Measurements from ENCODE around the gene CAMKV.
"Not testable (repeated sequence)": the region's sequence is repeated elsewhere in the genome, so short reads cannot be mapped to it uniquely, and the experiment has no call there.

CAMKV gene, protein sequence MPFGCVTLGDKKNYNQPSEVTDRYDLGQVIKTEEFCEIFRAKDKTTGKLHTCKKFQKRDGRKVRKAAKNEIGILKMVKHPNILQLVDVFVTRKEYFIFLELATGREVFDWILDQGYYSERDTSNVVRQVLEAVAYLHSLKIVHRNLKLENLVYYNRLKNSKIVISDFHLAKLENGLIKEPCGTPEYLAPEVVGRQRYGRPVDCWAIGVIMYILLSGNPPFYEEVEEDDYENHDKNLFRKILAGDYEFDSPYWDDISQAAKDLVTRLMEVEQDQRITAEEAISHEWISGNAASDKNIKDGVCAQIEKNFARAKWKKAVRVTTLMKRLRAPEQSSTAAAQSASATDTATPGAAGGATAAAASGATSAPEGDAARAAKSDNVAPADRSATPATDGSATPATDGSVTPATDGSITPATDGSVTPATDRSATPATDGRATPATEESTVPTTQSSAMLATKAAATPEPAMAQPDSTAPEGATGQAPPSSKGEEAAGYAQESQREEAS

DNA sequence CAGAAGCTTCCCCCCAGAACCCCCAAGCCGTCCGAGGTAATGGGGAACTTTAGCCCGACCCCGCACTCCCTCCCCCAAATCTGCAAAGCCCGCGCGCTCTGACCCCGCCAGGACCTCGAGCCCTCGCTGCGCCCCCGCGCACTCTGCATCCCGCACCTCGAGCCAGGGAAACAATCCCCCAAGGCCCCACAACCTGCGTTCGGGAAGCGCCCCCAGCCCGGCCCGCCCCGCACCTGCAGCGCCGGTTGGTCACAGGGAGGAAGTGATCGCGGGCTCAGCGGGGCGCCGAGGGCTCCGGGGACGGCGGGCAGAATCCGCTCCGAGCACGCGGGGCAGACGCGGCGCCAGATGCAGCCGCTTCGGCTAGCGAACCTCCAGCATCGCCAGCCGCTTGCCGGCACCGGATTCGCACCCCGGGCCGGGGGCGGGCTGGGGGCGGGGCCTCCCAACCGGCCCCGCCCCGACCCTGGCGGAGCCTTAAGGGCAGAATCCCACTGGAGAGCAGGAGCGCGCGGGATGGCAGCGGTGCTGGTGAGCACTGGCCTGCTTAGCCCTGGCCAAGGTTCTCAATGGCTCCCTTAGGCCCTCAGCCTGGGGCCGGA is at the start of gene CAMKV:
TSS of gene CAMKV (minus strand) at position 382 of the 602 bp plus-strand sequence. CDS start 7,518 bp downstream, outside the sequence.
- no peak for DNase-seq (ENCODE audit: low read depth in 3 of 3)

DNA sequence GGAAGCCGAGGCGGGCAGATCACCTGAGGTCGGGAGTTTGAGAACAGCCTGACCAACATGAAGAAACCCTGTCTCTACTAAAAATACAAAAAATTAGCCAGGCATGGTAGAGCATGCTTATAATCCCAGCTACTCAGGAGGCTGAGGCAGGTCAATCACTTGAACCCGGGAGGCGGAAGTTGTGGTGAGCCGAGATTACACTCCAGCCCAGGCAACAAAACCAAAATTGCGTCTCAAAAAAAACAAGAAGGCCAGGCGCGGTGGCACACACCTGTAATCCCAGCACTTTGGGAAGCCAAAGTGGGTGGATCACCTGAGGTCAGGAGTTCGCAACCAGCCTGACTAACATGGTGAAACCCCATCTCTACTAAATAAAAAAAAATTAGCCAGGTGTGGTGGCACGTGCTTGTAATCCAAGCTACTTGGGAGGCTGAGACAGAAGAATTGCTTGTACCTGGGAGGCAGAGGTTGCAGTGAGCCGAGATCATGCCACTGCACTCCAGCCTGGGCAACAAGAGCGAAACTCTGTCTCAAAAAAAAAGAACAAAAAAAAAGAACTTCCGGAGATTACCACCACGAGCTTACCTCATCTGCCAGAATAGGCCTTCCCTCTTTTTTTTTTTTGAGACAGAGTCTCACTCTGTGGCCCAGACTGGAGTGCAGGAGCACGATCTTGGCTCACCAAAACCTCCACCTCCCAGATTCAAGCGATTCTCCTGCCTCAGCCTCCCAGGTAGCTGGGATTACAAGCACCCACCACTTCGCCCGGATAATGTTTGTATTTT is 48.3 kb upstream of the CAMKV start:
- not testable (repeated sequence) for DNase-seq (ENCODE audit: low read depth in 3 of 3)

DNA sequence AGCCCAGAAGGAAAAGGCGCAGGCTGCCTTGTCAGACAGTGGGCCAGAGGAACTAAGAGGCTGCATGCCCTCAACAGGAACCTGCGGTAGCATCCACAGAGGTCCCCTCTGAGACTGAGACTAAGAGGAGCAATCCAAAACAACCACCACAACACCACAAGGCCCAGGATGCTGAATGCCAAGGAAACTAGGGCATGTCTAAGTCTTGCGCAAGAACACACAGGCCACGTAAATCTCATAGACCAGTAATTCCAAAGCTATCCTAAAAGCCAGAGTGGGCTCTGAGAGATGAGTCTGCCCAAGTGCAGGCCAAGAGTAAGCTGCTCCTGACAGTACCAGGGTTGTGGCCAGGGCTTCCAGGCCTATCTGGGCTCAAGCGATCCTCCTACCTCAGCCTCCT is 47.0 kb upstream of the CAMKV start:
- no peak for DNase-seq (ENCODE audit: low read depth in 3 of 3)

DNA sequence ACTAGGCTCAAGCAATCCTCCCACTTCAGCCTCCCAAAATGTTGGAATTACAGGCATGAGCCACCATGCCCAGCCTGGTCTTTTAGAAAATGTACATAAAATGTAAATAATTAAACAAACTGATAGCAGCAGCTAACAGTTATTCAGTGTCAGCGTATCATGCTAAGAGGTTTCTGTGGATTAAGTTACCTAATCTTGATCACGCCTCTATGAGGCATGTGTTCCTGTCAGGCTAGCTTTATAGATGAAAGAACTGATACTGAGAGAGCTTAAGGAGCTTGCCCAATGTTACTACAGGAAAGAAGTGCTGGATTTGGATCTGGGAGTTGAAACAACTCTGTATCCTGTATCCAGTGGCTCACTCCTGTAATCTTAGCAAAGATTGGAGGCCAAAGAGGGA is 45.2 kb upstream of the CAMKV start:
- DNase-seq (ENCODE audit: low read depth in 3 of 3), result no peak

DNA sequence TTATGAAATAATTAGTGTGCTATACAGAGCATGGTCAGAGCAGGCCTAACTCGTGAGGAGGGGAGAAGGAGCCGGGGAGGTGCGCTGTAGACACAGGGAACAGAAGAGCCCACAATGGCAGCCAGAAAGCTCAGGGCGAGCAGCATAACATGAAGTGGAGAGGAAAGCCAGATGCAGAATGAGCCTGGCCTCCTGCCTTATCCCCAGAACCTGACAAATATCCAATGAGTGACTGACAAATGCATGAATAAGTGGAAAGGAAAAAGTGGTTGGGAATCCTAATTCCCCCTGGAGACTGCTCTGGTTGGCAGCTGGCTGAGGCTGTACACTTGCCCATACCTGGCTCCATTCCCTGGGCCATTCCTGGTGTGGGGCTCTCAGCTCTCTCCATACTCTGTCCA is 43.2 kb upstream of the CAMKV start:
- no peak for DNase-seq (ENCODE audit: low read depth in 3 of 3)

DNA sequence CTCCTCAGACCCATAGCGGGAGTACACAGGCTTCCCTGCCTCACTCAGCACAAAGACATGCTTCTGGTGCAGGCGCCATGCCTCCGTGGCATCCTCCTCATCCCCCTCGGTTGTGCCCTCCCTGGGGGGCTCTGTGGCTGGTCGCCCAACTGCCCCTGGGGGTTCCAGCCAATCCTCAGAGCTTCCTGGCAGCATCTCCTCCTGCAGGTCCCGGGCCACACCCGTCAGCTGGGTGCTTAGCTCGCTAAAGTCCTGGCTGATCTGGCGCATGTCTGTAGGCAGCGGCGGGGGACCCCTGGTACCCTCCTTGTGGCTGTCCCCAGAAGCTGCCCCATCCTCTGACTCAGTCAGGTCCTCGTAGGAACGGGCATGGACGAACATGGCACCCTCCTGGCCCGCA is 41.9 kb upstream of the CAMKV start:
- no peak for DNase-seq (ENCODE audit: low read depth in 3 of 3)

DNA sequence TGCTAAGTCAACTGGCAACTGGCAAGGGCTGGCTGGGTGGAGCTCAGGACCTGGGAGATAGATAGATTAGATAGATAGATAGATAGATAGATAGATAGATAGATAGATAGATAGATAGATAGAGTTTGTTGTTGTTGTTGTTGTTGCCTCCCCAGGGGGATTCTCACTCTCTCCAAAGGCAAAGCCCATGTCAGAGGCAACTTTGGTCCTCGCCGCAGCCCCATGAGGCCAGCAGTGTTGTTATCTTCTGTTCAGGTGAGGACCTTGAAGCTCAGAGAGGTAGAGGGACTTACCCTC is 41.4 kb upstream of the CAMKV start:
- no peak for DNase-seq (ENCODE audit: low read depth in 3 of 3)

DNA sequence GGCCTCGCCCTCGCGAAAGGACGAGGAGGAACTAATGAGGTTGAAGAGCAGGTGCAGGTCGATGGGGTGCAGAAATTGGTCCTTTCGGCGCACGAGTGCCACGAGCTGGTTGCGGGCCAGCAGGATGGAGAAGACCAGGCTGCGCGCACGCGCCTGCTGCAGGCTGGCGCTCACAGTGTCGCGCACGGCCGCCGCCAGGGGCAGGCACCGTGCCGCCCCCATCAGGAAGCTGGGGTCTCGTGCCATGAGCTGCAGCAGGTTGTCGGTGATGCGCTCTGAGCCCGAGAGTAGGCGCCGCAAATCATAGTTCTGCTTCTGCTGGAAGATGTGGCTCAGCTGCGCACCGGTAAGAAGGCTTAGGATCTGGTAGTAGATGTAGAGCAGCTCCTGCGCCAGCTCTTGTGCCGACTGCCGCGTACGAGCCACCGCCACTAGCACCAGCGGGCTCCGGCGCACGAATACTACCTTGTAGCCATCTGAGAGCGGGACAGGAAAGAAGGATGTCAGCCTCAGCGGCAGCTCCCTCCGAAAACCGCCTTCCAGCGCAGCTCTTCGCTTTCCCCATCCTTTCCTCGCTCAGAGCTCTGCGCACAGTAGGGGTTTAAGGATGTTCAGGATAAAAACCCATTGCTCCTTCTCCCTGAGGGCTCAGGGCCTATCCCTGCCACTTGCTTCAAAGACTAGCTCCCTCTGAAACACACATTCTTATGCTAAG is 40.9 kb upstream of the CAMKV start:
- DNase-seq (ENCODE audit: low read depth in 3 of 3), result no peak

DNA sequence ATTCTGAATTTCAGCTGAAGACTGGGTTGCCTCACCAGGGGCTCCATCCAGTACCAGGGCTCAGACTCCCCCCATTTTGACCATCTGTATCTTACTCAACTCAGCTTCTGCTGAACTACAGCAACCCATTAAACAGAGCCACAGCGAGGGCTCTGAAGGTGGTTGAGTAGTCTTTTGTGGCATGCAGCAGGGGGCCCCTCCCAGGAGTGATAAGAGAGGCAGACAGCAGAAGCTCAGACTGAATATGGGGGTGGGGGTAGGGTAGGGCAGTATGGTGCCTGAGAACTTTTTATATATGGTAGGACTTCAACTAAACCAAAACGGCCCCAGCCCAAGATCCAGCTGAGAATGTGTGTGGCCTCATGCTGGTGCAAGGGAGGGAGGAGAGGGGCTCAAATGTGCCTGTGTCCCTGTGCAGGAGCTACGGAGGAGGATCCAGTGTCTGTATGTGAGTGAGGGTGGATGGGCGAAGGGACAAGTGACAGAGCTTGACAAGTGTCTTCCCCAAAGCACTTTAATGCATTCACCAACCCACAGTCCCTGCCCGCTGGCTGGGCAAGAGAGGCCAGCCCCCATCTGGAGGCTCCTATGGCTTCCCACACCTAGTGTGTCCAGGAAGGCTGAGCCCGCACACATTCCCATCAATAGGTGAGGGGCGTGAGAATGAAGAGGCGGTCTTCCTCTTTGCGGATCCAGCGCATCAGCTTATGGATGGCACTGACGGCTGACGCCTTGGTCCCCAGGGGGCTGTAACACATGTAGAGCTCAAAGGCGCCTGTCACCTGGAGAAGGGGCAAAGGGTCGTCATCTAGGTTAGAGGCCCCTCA is 38.9 kb upstream of the CAMKV start:
- DNase-seq (ENCODE audit: low read depth in 3 of 3), result no peak

DNA sequence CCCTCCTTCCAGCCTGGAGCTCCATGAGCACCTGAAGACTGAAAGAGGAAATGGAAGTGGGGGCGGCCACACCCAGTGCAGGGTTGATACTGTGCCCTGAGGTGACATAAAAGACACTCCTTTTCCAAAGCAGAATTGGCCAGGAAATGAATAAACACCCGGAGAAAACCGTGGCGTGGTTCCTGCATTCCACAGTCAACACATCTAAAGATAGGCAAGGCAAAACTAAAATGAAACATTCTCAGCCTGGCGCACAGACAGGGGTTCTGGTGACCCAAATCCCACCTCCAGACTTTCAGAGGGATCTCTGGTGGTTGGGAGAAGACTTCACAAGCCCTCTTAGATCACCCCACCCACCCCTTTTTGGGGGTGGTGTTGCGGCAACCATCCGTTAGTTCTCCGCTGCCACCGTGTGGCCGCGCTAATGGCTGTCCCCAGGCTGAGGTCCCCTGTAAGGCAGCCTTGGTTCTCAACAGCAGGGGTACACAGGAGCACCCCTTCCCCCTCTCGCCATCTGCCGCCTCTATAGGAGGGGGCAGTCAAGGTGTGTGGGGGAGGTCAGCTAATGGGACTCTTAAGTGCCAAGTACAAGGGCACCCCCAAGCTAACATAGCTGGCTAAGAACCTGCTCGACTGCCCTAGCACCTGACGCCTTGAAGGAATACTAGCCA is 36.5 kb upstream of the CAMKV start:
- peak in 2 of 3 experiments; percentile 21 to 40 for DNase-seq (ENCODE audit: low read depth in 3 of 3)

DNA sequence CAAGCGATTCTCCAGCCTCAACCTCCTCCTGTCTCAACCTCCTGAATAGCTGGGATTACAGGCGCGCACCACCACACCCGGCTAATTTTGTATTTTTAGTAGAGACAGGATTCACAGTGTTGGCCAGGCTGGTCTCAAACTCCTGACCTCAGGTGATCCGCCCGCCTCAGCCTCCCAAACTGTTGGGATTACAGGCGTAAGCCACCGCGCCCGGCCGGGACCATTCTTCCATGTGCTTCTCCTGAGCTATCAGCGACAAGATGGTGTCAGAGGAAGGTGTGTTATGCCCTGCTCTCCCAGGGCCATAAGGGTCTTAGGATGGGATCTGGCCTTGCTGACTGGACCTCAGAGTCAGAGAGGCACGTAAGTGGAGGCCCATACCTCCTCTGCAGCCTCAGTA is 34.7 kb upstream of the CAMKV start:
- not testable (repeated sequence) for DNase-seq (ENCODE audit: low read depth in 3 of 3)

DNA sequence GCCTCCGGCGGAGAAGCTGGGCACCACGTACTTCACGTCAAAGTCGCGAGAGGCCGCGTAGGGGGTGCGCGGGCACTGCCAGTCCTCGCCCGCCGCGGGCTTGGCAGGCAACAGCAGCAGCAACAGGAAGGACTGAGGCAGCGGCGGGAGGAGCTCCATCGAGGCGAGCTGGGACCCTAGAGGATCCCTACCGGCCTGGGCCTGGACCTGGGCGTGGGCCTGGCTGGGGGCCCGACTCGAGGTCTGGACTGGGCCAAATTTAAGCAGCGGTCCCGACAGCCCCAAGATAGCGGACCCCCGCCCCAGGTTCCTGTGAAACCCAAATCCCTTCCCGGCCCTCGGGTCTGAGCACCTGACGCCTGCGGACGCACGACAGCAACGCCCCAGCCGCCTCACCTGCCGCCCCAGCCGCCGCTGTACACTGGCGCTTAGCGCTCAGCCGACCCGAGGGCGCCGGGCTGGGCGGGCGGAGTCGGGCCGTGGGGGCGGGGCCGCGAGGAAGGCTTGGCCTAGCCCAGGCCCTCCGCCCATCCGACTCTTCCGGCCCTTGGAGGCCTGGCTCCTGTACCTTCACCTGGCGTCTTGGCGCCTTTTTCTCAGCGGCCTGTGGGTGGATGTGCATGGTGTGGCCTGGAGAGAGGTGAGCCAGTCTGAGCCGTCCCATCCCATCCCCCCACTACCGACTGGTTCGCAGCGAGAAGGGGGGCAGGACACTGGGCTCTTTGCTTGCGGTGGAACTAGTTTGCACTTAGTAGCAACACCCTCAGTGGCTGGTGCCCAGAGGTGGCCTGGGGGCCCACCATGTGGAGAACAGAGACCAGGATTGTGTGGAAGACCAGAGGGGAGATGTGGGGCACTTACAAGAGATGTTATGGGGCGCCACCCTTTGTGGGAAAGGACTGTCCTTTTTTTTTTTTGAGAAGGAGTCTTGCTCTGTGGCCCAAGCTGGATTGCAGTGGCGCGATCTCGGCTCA is 34.0 kb upstream of the CAMKV start, which contains the start of gene MST1R:
TSS of gene MST1R (minus strand) at position 423 of the 974 bp plus-strand sequence. CDS start at position 159, 264 bp downstream.
- peak; percentile 54 to 65 (median 58) for DNase-seq (ENCODE audit: low read depth in 3 of 3)

DNA sequence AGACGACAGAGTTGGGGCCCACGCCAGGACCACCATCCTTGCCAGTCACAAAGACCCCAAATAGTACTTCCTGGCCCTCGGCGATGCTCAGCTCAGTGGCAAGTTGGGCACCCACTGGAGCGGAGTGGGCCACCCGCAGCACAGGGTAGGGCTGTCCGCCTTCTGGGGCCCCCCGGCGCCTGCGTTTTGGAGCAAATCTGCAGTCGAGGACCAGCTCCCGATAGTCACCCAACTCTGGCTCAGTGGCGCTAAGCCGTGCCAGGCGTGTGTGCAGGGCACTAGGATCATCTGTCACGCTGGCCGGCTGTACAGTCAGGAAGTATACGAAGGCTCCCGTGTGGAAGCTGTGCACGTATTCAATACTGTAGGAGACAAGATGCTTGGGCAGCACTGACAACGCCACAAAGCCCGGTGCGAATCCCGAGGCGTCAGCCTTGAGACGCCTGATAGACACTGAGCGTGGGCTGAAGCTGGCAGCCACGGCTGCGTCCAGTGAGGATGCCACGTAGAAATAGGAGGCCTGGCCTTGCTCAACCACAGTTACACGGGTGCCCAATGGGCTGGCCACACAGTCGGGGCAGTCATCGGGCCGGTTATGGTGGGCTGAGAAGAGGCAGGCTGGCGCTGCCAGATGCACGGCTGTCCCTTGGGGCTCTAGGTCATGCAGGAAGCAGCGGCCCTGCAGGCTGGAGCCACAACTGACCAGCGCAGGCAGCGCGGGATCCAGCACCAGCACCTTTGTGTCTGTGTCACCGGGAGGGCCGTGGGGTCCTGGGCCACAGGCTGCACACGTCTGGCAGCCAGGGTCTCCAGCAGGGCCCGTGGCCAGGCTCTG is 33.0 kb upstream of the CAMKV start:
- no peak for DNase-seq (ENCODE audit: low read depth in 3 of 3)

DNA sequence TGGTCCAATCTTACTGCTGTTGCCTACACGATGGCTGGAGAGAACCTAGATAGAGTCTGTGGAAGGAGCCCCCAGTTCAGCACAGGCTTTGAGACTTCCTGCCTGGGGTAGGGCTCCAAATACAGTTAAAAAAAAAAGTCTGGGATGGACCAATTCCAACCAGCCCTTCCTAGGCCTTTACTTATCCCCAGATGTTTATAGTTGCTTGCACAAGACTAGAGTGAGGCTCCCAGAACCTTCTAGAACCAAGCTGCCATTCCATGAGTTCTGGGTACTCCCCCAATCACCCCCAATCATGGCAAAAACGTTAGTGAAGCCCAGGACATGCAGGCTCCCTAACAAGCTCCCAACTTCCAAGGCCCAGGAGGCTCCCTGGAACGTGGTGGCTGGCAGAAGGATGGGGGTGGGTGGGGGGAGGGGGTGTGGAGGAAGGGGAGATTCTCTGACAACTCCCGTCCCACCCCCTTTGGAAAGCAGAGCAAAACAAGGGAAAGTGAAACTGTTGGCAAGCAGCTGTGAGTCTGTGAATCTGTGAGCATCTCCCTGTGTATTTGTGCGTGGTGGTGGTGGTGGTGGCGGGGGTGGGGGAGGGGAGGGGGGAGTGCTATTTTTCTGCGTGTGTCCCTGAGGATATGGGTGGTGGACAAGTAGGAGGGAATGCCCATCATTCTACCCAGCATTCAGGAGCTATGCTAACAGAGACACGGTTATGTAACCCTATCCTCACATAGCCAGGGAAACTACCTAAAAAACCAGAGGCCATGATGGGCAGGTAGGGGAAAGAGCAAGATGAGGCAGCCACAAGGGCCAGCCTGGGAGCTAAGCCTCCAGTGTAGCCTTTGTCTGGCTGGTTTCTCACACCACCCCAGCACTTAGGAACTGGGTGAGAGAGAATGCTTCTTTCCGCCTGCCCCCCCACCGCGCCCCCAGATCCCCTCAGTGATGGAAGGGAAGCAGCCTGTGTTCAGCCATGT is 31.9 kb upstream of the CAMKV start:
- DNase-seq (ENCODE audit: low read depth in 3 of 3), result no peak

DNA sequence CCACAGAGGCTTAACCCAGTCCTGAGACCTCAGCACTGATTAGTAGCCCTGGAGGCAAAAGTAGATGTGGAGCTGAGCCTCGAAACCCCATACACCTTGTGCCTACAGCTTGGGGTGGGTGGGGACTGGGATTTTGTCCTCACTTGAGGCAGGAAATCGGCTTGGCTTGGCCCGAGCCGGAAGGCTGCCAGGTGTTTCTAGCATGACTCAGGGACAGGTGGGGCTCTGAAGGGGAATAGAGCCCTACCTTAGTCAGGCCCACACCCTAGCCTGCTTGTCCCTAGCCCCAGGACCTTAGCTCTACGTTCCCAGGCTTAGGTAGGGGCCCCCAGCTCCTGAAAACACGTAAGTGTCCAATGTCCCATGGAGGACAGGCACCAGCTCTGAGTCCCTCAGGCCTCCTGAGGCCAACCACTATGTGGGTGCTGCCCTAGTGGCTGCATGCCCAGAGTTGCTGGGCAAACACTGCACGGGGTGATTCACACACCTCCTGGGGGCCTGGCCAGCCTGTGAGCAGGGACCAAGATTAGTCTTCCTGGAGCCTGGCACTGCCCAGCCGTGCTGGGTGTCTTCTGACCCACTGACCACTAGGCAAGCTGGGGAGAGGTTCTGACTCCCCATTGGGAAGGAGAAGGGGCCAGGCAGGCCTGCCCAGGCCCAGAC is 30.9 kb upstream of the CAMKV start:
- no peak for DNase-seq (ENCODE audit: low read depth in 3 of 3)

DNA sequence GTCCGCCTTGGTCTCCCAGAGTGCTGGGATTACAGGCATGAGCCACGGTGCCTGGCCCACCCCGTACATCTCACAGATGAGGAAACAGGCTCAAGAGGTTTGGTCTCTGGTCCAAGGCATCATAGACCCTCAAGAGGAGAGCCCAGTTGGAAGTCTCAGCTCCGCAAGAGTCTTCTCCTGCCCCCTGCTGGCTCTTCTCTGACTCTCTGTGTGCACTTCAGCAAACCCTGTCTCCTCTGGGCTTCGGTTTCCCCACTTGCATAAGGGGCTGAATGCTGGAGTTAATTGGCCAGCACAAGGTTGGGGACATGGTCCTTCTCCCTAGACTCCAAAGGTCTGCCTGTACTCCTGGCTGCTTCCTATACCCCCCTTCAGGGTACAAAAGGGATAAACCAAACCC is 30.1 kb upstream of the CAMKV start:
- DNase-seq (ENCODE audit: low read depth in 3 of 3), result no peak

DNA sequence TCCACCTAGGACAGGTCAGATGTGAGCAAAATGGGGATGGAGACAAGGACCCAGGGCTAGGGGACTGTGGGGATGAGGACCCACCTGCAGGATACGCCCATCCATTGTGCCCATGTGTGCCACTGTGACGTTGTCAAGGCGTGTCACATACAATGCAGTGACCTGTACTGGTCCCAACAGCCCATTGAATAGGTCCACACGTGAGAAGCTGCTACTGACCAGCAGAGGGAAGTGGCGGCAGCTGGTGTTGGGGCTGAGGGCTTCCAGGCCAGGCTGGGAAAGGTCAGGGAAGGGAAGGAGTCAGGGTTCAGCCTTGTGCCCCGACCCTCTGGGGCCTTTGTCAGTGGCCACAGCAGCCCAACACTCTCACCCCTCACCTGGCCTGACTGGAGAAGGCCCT is 29.3 kb upstream of the CAMKV start:
- no peak for DNase-seq (ENCODE audit: low read depth in 3 of 3)

Measured in stimulated activated CD4-positive, alpha-beta T cell treated with anti-CD3 and anti-CD28 coated beads, TNF-alpha, amount 100 ng/mL, for 4 hours (primary cell).